RWPE1 (cell line): ENCODE measurements around the gene VRK1.

Experiments
- CTCF ChIA-PET: fragments of 350-600 bp; sonication (Branson Sonifier 250); formaldehyde crosslinking; extraction: SDS; loops from one replicate; lab custom pipeline; 2021; lab: Yijun Ruan, JAX
- POLR2A ChIA-PET: fragments of 400-600 bp; formaldehyde crosslinking; extraction: SDS; loops from one replicate; lab custom pipeline; 2020; ENCODE audit warnings: antibody characterized with exemption; ENCODE audit not compliant: low non-redundant PET; lab: Yijun Ruan, JAX
- DNase-seq: peaks from one replicate; pipeline ENCODE4 v3.0.0; 2012; ENCODE audit warnings: low spot score
- H3K27ac ChIP-seq: fragments of 450-650 bp; 2 replicates; pipeline ENCODE4 v1.5.1; 2017
- CTCF ChIP-seq: fragments of 450-650 bp; conservative IDR thresholded peaks from 2 replicates; pipeline ENCODE4 v1.5.1; 2017; ENCODE audit warnings: low read depth, mild to moderate bottlenecking

Gene VRK1, protein sequence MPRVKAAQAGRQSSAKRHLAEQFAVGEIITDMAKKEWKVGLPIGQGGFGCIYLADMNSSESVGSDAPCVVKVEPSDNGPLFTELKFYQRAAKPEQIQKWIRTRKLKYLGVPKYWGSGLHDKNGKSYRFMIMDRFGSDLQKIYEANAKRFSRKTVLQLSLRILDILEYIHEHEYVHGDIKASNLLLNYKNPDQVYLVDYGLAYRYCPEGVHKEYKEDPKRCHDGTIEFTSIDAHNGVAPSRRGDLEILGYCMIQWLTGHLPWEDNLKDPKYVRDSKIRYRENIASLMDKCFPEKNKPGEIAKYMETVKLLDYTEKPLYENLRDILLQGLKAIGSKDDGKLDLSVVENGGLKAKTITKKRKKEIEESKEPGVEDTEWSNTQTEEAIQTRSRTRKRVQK

DNA sequence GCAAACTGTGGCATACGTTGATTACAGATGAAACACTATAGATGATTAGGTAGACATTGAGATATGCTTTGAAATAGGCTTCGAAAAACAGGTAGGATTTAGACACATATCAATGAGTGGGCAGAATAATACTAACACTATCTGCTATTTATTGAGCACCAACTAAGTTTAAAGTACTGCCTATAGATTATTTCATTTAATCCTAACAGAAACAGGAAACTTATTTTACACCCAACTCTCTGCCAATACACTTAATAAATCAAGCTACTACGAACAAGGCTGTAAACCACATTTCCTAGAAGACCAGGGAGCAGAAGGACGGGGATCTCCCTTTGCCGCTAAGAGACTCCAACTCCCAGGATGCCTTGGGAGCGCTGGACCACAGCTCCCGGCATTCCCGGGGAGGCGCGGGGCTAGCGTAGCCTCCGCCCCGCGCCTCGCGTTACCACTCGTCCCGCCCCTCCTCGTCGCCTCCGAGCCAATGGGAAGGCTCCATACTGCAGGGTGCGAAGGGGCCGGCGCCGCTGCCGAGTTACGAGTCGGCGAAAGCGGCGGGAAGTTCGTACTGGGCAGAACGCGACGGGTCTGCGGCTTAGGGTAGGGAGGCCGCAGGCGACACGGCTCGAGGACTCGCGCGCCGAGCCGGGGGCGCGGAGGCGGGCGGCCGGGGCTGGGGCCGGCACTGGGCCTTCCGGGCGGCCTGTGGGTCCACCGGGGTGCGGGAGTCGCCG, at the start of gene VRK1:
Gene VRK1, plus strand, starts transcription at position 532 of the 731 bp plus-strand sequence. CDS start 36,090 bp downstream, outside the sequence.
- POLR2A ChIA-PET = no interaction called here

DNA sequence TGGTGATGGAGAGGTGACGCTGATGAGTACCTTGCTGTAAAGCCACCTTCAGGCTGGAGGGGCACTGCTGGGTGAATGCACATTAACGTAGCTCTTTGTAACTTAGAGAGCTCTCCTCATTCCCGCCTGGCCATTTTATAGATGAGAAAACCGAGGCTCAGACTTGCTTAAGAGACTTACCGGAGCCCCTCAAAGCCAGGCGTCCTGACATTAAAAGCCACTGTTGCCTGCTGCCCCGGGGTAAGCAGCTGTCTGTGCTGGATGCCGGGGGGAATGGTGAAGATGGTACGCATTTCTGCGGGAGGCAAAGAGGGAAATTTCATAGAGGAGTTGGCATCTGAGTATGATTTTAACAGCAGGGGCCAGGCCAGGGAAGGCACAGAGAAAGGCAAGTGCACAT, 49.6 kb upstream of the VRK1 start:
- no peak for TF ChIP-seq CTCF
- no peak overlapping the region for H3K27ac ChIP-seq
- ChIA-PET POLR2A (no interaction called here), CTCF (no interaction called here)
- DNase-seq = no peak

More for the DNA sequence above, at the start of gene VRK1:
- peak within 1 kb of the TSS; percentile 80 for H3K27ac ChIP-seq
- CTCF ChIA-PET = interaction anchor here (0.6 kb wide), 1 partner anchor 56 kb away, joined by 3 read pairs; no protein-coding TSS in a partner anchor
- no peak for TF ChIP-seq CTCF
- peak; percentile 93 for DNase-seq

DNA sequence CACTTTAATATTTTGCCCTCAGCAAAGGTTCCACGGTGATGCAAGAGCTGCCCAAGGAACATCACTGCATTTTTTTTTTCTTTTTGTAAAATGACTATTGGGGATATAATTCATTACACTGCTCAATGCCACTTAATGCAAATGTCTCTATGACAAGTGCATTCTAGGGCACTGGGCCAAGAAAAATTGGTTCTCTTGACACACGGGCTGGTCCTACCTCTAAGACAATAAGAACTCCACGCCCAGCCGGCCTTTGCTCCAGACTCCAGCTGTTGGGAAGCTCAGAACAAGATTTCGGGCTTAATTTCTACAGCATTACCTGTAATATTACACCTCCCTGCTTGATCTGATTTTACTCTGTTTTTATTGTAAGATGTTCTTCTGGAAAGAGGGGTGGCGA, 48.8 kb upstream of the VRK1 start:
- DNase-seq = no peak
- no peak for TF ChIP-seq CTCF
- H3K27ac ChIP-seq = no peak overlapping the region
- CTCF ChIA-PET = interaction anchor here (0.5 kb wide), 1 partner anchor 188 kb away, joined by 4 read pairs; no protein-coding TSS in a partner anchor
- POLR2A ChIA-PET = no interaction called here

DNA sequence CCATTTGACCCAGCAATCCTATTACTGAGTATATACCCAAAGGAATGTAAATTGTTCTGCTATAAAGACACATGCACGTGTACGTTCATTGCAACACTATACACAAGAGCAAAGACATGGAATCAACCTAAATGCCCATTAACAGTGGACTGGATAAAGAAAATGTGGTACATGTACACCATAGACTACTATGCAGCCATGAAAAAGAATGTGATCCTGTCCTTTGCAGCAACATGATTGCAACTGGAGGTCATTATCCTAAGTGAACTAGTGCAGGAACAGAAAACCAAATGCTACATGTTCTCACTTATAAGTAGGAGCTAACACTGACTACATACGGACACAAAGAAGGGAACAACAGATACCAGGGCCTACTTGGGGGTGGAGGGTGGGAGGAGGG, 45.7 kb upstream of the VRK1 start:
- TF ChIP-seq CTCF = no peak
- ChIA-PET CTCF (no interaction called here), POLR2A (no interaction called here)
- no peak for DNase-seq
- H3K27ac ChIP-seq = no peak overlapping the region

GRCh38 chr14:96752125-96752524, 45.1 kb upstream of the VRK1 start:
- H3K27ac ChIP-seq = no peak overlapping the region
- CTCF ChIA-PET = no interaction called here
- POLR2A ChIA-PET = no interaction called here
- DNase-seq = no peak
- TF ChIP-seq CTCF = no peak

GRCh38 chr14:96752594-96752993, 44.6 kb upstream of the VRK1 start:
- no peak for TF ChIP-seq CTCF
- no peak for DNase-seq
- CTCF ChIA-PET = no interaction called here
- POLR2A ChIA-PET = no interaction called here
- H3K27ac ChIP-seq = no peak overlapping the region
